AG09309 (cell line): ENCODE results near the gene SPIRE1.

Experiments used
- DNase-seq: peaks from one replicate; pipeline ENCODE4 v3.0.0-alpha.2; 2010; ENCODE audit warnings: low read depth
- H3K4me3 ChIP-seq: 2 replicates; pipeline ENCODE4 v1.5.1; 2011; ENCODE audit warnings: mild to moderate bottlenecking, low read depth, low read length, moderate library complexity; ENCODE audit not compliant: control insufficient read depth
- CTCF ChIP-seq: IDR thresholded peaks from 2 replicates; pipeline ENCODE4 v1.5.1; 2011; ENCODE audit warnings: mild to moderate bottlenecking, low read depth, low read length, inconsistent platforms; ENCODE audit not compliant: insufficient read depth, control insufficient read depth; ENCODE audit errors: missing control alignments

SPIRE1 gene

GRCh38 chr18:12592597-12593127 lies 65.2 kb downstream of the SPIRE1 start:
- DNase-seq: no peak
- no peak overlapping the region for H3K4me3 ChIP-seq
- no peak for TF ChIP-seq CTCF

GRCh38 chr18:12589448-12589847 lies 68.5 kb downstream of the SPIRE1 start:
- TF ChIP-seq CTCF: no peak
- DNase-seq: no peak
- no peak overlapping the region for H3K4me3 ChIP-seq

GRCh38 chr18:12586956-12587355 lies 71.0 kb downstream of the SPIRE1 start:
- H3K4me3 ChIP-seq: no peak overlapping the region
- no peak for DNase-seq
- TF ChIP-seq CTCF: no peak

- TF ChIP-seq CTCF: no peak
- no peak overlapping the region for H3K4me3 ChIP-seq
- DNase-seq: no peak
These were observed 72.7 kb downstream of the SPIRE1 start for GRCh38 chr18:12585218-12585617.

- no peak overlapping the region for H3K4me3 ChIP-seq
- no peak for TF ChIP-seq CTCF
- no peak for DNase-seq
These were observed 77.1 kb downstream of the SPIRE1 start for GRCh38 chr18:12580630-12581342.

GRCh38 chr18:12579775-12580174 lies 78.1 kb downstream of the SPIRE1 start:
- no peak overlapping the region for H3K4me3 ChIP-seq
- no peak for TF ChIP-seq CTCF
- DNase-seq: no peak

- no peak for DNase-seq
- no peak for TF ChIP-seq CTCF
- H3K4me3 ChIP-seq: no peak overlapping the region
These were observed 80.1 kb downstream of the SPIRE1 start for GRCh38 chr18:12577848-12578247.
